ENCODE results near the gene STARD10.

Gene STARD10

DNA sequence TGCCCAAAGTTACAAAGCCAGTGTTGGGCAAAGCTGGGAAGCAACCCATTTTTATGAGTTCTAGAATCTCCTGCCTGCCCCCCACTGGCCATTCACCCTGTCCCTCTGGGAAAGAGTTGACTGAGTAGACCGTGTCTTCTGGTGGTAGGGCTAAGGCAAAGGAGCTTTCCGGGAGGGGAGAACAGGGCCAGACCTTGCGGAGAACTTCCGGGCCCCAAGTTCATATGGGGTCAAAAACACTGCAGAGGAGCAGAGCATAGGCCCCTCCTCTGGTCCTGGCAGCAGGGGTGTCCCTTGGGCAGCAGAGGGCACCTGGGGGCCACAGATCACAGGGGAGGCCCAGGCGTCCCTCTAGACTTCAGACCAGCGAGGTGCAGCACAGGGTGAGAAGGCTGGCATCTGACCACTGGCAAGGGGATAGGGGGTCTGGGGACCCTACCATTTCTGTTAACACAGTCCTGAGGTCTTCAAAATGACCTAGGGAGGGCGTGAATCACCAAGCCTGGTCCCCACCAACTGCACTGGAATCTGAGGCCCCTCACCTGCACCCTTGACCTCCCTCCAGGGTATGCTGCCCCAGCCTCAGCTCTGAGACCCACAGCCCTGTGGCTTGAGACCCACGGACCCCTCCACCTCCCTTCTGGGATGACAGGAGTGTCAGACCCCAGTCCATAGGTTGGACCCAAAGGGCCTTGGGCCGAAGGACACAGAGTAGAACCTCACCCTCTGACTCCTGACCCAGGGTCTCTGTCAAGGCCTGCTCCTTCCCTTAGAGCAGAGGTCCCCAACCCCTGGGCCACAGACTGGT, 40.3 kb downstream of the STARD10 start:
- H3K4me2 ChIP-seq (ENCODE audit: low read length), result no peak overlapping the region
- H3K9me2 ChIP-seq (ENCODE audit: low read depth, low read length), result no peaks in the 10 kb centered on the region
- H3K4me3 ChIP-seq (ENCODE audit: low read depth, low read length, poor library complexity, severe bottlenecking), result no peak overlapping the region
- no peaks in the 10 kb centered on the region for H4K20me1 ChIP-seq (ENCODE audit: insufficient read depth, low read length)
- H3K36me3 ChIP-seq (ENCODE audit: insufficient read depth, low read length), result no peaks in the 10 kb centered on the region
- H3K27ac ChIP-seq (ENCODE audit: low read depth, low read length, poor library complexity, severe bottlenecking), result no peak overlapping the region
- no peaks in the 10 kb centered on the region for H3K9me3 ChIP-seq (ENCODE audit: low read length)
- H3K79me2 ChIP-seq (ENCODE audit: insufficient read depth, low read length), result no peaks in the 10 kb centered on the region
- no peak overlapping the region for H3K9ac ChIP-seq (ENCODE audit: low read length)
- H3K27me3 ChIP-seq (ENCODE audit: insufficient read depth, low read length), result no peaks in the 10 kb centered on the region; the same call in 1 of the 2 replicates
- H3K4me1 ChIP-seq (ENCODE audit: insufficient read depth, low read length, severe bottlenecking), result peaks cover 20% of the 10 kb centered on the region
- no peak overlapping the region for H2AFZ ChIP-seq (ENCODE audit: low read length)
- TF ChIP-seq, protein P1, sequence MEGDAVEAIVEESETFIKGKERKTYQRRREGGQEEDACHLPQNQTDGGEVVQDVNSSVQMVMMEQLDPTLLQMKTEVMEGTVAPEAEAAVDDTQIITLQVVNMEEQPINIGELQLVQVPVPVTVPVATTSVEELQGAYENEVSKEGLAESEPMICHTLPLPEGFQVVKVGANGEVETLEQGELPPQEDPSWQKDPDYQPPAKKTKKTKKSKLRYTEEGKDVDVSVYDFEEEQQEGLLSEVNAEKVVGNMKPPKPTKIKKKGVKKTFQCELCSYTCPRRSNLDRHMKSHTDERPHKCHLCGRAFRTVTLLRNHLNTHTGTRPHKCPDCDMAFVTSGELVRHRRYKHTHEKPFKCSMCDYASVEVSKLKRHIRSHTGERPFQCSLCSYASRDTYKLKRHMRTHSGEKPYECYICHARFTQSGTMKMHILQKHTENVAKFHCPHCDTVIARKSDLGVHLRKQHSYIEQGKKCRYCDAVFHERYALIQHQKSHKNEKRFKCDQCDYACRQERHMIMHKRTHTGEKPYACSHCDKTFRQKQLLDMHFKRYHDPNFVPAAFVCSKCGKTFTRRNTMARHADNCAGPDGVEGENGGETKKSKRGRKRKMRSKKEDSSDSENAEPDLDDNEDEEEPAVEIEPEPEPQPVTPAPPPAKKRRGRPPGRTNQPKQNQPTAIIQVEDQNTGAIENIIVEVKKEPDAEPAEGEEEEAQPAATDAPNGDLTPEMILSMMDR (IDR thresholded peaks at IDR 0.05; ENCODE audit: low read length), result no peak
- no peak for TF ChIP-seq EZH2 (IDR thresholded peaks at IDR 0.05; ENCODE audit: borderline replicate concordance, low read length)
- no peaks in the 10 kb centered on the region for H3F3A ChIP-seq (ENCODE audit: insufficient read depth, low read length)

DNA sequence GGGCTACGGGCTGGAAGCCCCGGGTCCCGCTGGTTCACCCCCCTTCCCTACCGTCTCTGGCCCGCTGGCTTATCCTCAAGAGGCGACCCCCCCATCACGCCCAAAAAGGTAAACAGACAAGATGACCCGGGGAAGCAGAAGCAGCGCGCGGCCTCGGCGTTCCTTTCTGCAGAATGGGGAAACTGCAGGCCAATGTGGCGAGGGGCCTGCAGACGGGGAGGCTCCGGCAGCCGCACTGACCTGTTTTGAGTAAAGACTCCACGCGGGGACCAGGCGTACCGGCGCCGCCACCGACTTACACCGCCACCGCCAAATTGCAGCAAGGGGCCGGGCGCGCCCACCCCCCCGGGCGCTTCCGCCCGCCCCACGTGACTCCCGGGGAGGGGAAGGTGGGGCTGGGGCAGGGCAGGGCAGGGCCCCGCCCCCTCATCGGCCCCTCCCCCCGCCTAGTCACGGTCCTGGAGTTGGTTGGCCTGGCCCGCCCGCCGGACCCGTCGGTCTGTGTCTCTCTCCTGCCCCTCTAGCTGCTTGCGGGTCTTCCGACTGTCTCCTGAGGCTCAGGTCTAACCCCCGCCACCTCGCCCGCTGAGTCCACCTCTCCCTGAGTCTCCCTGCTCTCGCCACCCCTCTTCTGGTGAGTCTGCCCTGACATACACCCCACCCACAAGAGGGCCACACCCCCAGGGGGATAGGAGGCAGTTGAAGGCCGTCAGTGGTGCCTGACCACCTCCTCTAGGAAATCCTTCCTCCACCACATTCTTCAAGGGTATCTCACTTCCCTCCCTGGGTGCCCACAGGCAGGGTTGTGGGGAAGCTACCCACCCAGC, 41.5 kb downstream of the STARD10 start, which contains the start of gene ARAP1:
ARAP1 (minus strand) TSS at position 321 of the 827 bp plus-strand sequence. CDS start 25,280 bp downstream, outside the sequence.
- TF ChIP-seq, protein P1 (IDR thresholded peaks at IDR 0.05; ENCODE audit: low read length), result no peak
- no peak for TF ChIP-seq EZH2 (IDR thresholded peaks at IDR 0.05; ENCODE audit: borderline replicate concordance, low read length)
- H3K9ac ChIP-seq (ENCODE audit: low read length), result peak within 1 kb of the TSS; percentile 84
- no peaks in the 10 kb centered on the region for H3K9me3 ChIP-seq (ENCODE audit: low read length)
- no peaks in the 10 kb centered on the region for H3F3A ChIP-seq (ENCODE audit: insufficient read depth, low read length)
- H4K20me1 ChIP-seq (ENCODE audit: insufficient read depth, low read length), result no peaks in the 10 kb centered on the region
- H3K4me2 ChIP-seq (ENCODE audit: low read length), result peak within 1 kb of the TSS; percentile 73
- H3K27me3 ChIP-seq (ENCODE audit: insufficient read depth, low read length), result no peaks in the 10 kb centered on the region; the same call in 1 of the 2 replicates
- H3K4me1 ChIP-seq (ENCODE audit: insufficient read depth, low read length, severe bottlenecking), result peaks cover 20% of the 10 kb centered on the region
- H3K4me3 ChIP-seq (ENCODE audit: low read depth, low read length, poor library complexity, severe bottlenecking), result peak within 1 kb of the TSS; percentile 84
- H2AFZ ChIP-seq (ENCODE audit: low read length), result no peak within 1 kb of the TSS
- no peaks in the 10 kb centered on the region for H3K79me2 ChIP-seq (ENCODE audit: insufficient read depth, low read length)
- no peaks in the 10 kb centered on the region for H3K36me3 ChIP-seq (ENCODE audit: insufficient read depth, low read length)
- no peaks in the 10 kb centered on the region for H3K9me2 ChIP-seq (ENCODE audit: low read depth, low read length)
- H3K27ac ChIP-seq (ENCODE audit: low read depth, low read length, poor library complexity, severe bottlenecking), result peak within 1 kb of the TSS; percentile 34

DNA sequence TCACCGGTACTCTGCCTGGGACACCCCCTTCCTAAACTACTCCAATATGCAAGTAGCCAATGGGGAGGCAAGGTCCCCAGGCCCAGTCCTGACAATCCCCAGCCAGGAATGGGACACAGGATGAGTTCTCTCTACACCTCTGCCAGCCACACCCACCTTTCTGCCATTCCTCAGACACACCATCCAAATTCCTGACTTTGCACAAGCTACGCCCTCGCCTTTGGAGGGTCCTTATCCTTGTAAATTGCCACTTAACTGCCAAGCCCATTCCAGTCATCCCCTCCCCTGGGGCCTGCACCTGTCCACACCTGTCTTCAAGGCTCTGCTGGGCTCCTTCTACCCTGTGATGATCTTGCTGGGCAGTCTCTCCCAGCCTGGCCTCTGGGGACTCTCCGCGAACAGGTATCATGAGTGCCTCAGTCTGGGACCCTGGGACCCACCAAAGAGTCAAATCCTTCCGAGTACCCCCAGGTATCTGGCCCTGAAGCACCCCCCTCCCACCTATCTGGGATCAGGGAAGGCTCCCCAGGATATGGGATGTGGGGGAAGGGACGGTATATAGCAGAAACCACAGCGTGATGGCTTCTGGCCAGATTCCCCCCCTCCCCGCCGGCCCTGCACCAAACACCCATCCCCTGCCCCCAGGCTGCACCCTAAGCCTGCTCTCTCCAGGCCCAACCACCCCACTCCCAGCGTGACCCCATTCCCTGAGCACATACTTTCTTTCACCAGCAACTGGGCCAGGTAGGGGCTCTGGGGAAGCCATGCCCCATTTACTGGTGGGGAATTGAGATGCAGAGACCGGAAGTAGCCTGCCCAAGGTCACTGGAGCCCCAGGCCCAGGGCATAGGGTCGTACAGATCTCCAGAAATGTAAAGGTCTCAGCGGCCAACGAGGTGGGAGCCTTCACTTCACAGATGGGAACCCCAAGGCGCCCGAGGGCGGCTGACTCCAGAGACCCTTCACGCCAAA, 42.4 kb downstream of the STARD10 start:
- Histone ChIP-seq H3K36me3 (ENCODE audit: insufficient read depth, low read length) (no peaks in the 10 kb centered on the region), H3K4me2 (ENCODE audit: low read length) (peak overlapping the region; percentile 73), H3K4me1 (ENCODE audit: insufficient read depth, low read length, severe bottlenecking) (peaks cover 20% of the 10 kb centered on the region), H3K27ac (ENCODE audit: low read depth, low read length, poor library complexity, severe bottlenecking) (peak overlapping the region; percentile 34), H3K79me2 (ENCODE audit: insufficient read depth, low read length) (no peaks in the 10 kb centered on the region), H3F3A (ENCODE audit: insufficient read depth, low read length) (no peaks in the 10 kb centered on the region), H4K20me1 (ENCODE audit: insufficient read depth, low read length) (no peaks in the 10 kb centered on the region), H3K9ac (ENCODE audit: low read length) (peak overlapping the region; percentile 84), H3K27me3 (ENCODE audit: insufficient read depth, low read length) (no peaks in the 10 kb centered on the region; the same call in 1 of the 2 replicates), H3K9me3 (ENCODE audit: low read length) (no peaks in the 10 kb centered on the region), H3K4me3 (ENCODE audit: low read depth, low read length, poor library complexity, severe bottlenecking) (peak overlapping the region; percentile 84), H2AFZ (ENCODE audit: low read length) (no peak overlapping the region), H3K9me2 (ENCODE audit: low read depth, low read length) (no peaks in the 10 kb centered on the region)
- TF ChIP-seq EZH2 (IDR thresholded peaks at IDR 0.05; ENCODE audit: borderline replicate concordance, low read length), result no peak
